Activated B cell treated with CpG ODN at 0.5 μM for 24 hours (primary cell): ENCODE measurements around the gene LIPT1. TPM values are rescaled to one million over a fixed set of nuclear protein-coding genes. Genes with fewer than 3 reads are reported as not detected.

Source experiments
- ATAC-seq: fragments of 200-7000 bp; cut with Tn5 transposase; one replicate; pipeline ENCODE4 v1.10.0; 2021; ENCODE audit warnings: low read depth, mild to moderate bottlenecking, moderate library complexity
- CTCF ChIA-PET: fragments of 350-600 bp; sonication (Branson Sonifier 250); formaldehyde crosslinking; loops from one replicate; lab custom pipeline; 2021; ENCODE audit warnings: antibody characterized with exemption; lab: Charles Lee
- POLR2A ChIA-PET: fragments of 350-600 bp; sonication (Branson Sonifier 250); formaldehyde crosslinking; loops from one replicate; lab custom pipeline; 2021; ENCODE audit warnings: antibody characterized with exemption; lab: Charles Lee
- DNase-seq: peaks from one replicate; pipeline ENCODE4 v3.0.0; 2022
- H3K27ac Mint-ChIP-seq: one replicate; pipeline ENCODE4 v1.8.0; 2020; ENCODE audit warnings: mixed read lengths
- H3K27me3 Mint-ChIP-seq: one replicate; pipeline ENCODE4 v1.8.0; 2021; ENCODE audit warnings: mixed read lengths
- H3K36me3 Mint-ChIP-seq: one replicate; pipeline ENCODE4 v1.8.0; 2021; ENCODE audit warnings: low read depth, mixed read lengths
- H3K4me1 Mint-ChIP-seq: one replicate; pipeline ENCODE4 v1.8.0; 2021; ENCODE audit warnings: mixed read lengths
- H3K4me3 Mint-ChIP-seq: one replicate; pipeline ENCODE4 v1.8.0; 2020; ENCODE audit warnings: mild to moderate bottlenecking, mixed read lengths
- H3K9me3 Mint-ChIP-seq: one replicate; pipeline ENCODE4 v1.8.0; 2020; ENCODE audit warnings: mixed read lengths
- intact Hi-C: fragments of 100-400 bp; cut with micrococcal nuclease; formaldehyde crosslinking; loops from one replicate; pipeline ENCODE4 v1.15.1; 2024
- total RNA-seq: library from RNA; stranded (reverse); gene quantifications from 2 replicates; pipeline ENCODE4 v1.2.3, GENCODE V29; 2022
- TF ChIP-seq, protein P1 (sequence below): fragments of 200-600 bp; IDR thresholded peaks from one replicate; pipeline ENCODE4 v1.8.0; 2022; ENCODE audit warnings: antibody characterized with exemption, mild to moderate bottlenecking

The LIPT1 gene
- total RNA-seq = 15.1 and 18.1 TPM in 2 replicates

DNA sequence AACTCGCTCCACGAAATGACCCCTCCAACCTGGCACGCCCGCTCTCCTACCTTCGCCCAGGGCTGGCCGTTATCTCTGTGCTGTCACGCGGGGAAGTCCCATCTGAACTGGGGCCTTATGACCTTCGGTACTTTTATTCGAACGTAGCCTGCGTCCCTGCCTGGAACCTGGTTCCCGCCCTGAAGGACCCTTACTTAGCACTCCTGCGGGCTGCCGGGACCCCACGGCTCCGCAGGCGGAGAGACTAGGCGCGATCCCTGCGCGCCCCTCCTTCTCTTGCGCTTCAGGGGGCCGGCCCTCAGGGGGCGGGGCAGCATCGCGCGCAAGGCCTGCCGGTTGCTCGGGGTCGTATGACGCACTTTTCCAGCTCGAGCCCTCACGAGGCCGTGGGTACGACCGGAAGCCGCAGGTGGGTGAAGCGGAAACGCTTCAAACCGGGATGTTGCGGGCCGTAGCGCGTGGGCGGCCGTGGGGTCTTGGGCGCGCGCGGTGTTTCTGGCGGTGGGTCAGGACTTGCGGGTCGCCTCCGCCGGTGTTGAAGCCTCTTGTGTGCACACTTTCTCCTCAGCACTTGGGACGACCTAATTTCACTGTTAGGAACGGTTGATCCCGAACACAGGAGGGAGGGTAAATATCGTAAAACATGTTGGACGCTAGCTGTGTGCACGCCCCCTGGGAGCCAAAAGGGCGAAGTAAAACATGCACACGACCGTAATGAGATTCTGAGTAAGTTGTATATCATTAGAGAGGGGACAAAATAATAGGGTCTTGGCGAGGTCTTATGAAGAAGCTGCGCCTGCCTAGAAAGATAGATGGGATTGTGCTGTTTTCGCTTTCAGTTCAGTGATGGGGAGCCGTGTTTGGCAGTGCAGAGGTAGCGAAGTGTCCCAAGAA lies at the start of gene LIPT1, which contains the start of gene TSGA10:
Gene LIPT1 (plus strand): TSS at position 325 of the 894 bp plus-strand sequence. CDS start 6,991 bp downstream, outside the sequence.
Gene TSGA10 (minus strand): TSS at position 300 of the 894 bp plus-strand sequence. CDS start 45,503 bp downstream, outside the sequence.
- Mint-ChIP-seq H3K27me3 (no peaks in the 10 kb centered on the region), H3K36me3 (peaks cover 31% of the 10 kb centered on the region), H3K27ac (peak within 1 kb of the TSS; percentile 92), H3K4me1 (peaks cover 55% of the 10 kb centered on the region), H3K4me3 (peak within 1 kb of the TSS; percentile 90), H3K9me3 (no peaks in the 10 kb centered on the region)
- peak; percentile 91 for ATAC-seq
- DNase-seq = peak; percentile 92
- TF ChIP-seq, protein P1, sequence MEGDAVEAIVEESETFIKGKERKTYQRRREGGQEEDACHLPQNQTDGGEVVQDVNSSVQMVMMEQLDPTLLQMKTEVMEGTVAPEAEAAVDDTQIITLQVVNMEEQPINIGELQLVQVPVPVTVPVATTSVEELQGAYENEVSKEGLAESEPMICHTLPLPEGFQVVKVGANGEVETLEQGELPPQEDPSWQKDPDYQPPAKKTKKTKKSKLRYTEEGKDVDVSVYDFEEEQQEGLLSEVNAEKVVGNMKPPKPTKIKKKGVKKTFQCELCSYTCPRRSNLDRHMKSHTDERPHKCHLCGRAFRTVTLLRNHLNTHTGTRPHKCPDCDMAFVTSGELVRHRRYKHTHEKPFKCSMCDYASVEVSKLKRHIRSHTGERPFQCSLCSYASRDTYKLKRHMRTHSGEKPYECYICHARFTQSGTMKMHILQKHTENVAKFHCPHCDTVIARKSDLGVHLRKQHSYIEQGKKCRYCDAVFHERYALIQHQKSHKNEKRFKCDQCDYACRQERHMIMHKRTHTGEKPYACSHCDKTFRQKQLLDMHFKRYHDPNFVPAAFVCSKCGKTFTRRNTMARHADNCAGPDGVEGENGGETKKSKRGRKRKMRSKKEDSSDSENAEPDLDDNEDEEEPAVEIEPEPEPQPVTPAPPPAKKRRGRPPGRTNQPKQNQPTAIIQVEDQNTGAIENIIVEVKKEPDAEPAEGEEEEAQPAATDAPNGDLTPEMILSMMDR = no peak
- CTCF ChIA-PET = interaction anchor here (1.0 kb wide), 1 partner anchor 14 kb away, joined by 4 read pairs; no protein-coding TSS in a partner anchor
- intact Hi-C loops = loop anchor here (1.0 to 10.0 kb wide), 7 partner anchors 14 to 1493 kb away; partner anchors contain the start of genes ACTR1B, C2orf15, EIF5B and MITD1
- POLR2A ChIA-PET = interaction anchor here (0.5 to 9.2 kb wide), 12 partner anchors 13 to 1848 kb away, joined by 3 to 143 read pairs (median 4); partner anchors contain the start of genes C2orf15, EIF5B, MGAT4A and MITD1

- Mint-ChIP-seq H3K9me3 (no peaks in the 10 kb centered on the region), H3K27ac (no peak overlapping the region), H3K27me3 (no peaks in the 10 kb centered on the region), H3K36me3 (peaks cover 6% of the 10 kb centered on the region), H3K4me3 (no peak overlapping the region), H3K4me1 (no peaks in the 10 kb centered on the region)
- CTCF ChIA-PET = no interaction called here
- POLR2A ChIA-PET = no interaction called here
- ATAC-seq (no peak), DNase-seq (no peak)
- intact Hi-C loops = no loop called here
- TF ChIP-seq, protein P1 = no peak
These were observed 47.9 kb upstream of the LIPT1 start for GRCh38 chr2:99106913-99107312.

DNA sequence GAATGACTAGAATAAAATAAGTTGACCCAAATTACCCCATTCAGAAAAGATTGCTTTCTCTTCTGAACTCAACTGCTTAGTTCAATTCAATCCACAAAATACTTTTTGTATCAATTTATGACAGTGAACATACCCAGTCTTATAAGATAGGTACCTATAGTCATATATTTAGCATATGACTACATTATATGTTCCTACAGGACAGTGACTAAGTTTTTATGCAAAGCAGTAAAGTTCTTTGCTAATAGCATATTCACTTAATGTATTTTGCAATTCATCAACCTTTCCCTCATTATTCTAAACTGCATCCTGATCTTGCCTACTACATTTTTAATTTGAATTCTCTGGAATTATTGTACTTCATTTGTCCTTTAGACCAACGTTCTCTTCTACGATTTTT lies 43.5 kb upstream of the LIPT1 start:
- no peaks in the 10 kb centered on the region for H3K27me3 Mint-ChIP-seq
- no peaks in the 10 kb centered on the region for H3K4me1 Mint-ChIP-seq
- peaks cover 2% of the 10 kb centered on the region for H3K36me3 Mint-ChIP-seq
- TF ChIP-seq, protein P1 = no peak
- no peak for DNase-seq
- ChIA-PET POLR2A (no interaction called here), CTCF (no interaction called here)
- intact Hi-C loops = no loop called here
- no peak overlapping the region for H3K27ac Mint-ChIP-seq
- no peak for ATAC-seq
- H3K9me3 Mint-ChIP-seq = no peaks in the 10 kb centered on the region
- H3K4me3 Mint-ChIP-seq = no peak overlapping the region

GRCh38 chr2:99111945-99112344 lies 42.8 kb upstream of the LIPT1 start:
- Mint-ChIP-seq H3K4me1 (no peaks in the 10 kb centered on the region), H3K36me3 (peaks cover 2% of the 10 kb centered on the region), H3K4me3 (no peak overlapping the region), H3K27ac (no peak overlapping the region), H3K9me3 (no peaks in the 10 kb centered on the region), H3K27me3 (no peaks in the 10 kb centered on the region)
- intact Hi-C loops = no loop called here
- ChIA-PET CTCF (no interaction called here), POLR2A (no interaction called here)
- DNase-seq = no peak
- ATAC-seq = no peak
- TF ChIP-seq, protein P1 = no peak

DNA sequence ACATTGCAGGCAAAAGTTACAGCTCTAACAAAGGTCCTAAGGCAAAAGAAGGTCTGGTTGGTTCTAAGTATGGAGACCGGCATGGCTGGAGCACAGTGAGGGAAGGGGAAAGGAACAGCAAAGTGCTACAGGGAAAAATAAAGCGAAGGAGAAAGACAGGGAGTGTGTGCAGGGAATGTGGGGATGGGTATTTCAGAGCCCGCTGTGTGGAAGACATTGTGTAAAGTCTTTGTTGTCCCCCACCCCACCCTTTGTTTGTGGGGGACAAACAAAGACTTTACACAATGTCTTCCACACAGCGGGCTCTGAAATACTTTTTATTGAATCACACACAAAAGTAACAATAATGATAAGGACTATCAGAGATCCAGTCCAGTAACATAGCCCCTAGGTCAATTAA lies 42.1 kb upstream of the LIPT1 start:
- no peak overlapping the region for H3K27ac Mint-ChIP-seq
- POLR2A ChIA-PET = no interaction called here
- CTCF ChIA-PET = no interaction called here
- no peaks in the 10 kb centered on the region for H3K4me1 Mint-ChIP-seq
- ATAC-seq (no peak), DNase-seq (no peak)
- no peaks in the 10 kb centered on the region for H3K9me3 Mint-ChIP-seq
- intact Hi-C loops = no loop called here
- H3K27me3 Mint-ChIP-seq = no peaks in the 10 kb centered on the region
- no peak overlapping the region for H3K4me3 Mint-ChIP-seq
- TF ChIP-seq, protein P1 = no peak
- peaks cover 2% of the 10 kb centered on the region for H3K36me3 Mint-ChIP-seq
